Stimulated activated CD8-positive, alpha-beta memory T cell treated with anti-CD3 and anti-CD28 coated beads, Interleukin-7, amount 100 ng/mL, for 48 hours (primary cell): Measurements from ENCODE around the gene CT45A2.
"Not testable (repeated sequence)": the region's sequence is repeated elsewhere in the genome, so short reads cannot be mapped to it uniquely, and the experiment has no call there.

Experiments
- DNase-seq, 2 donors: peaks; one replicate each; pipeline ENCODE4 v3.0.0-alpha.2; 2020; ENCODE audit warnings: low read depth in 1 of 2; ENCODE audit errors: extremely low read depth in 1 of 2

CT45A2 gene

GRCh38 chrX:135819912-135820311 lies at the start of gene CT45A2:
Gene CT45A2 (minus strand): TSS chrX:135820012. CDS start chrX:135816265, 3,747 bp downstream.
- DNase-seq = not testable (repeated sequence)

- DNase-seq = not testable (repeated sequence)
Observed at GRCh38 chrX:135854438-135854837, 34.6 kb upstream of the CT45A2 start, which contains the start of gene CT45A8. Gene CT45A8 (minus strand): TSS chrX:135854538. CDS start chrX:135850783, 3,755 bp downstream.

GRCh38 chrX:135837180-135837579 lies 17.4 kb upstream of the CT45A2 start, which contains the start of gene CT45A7:
Gene CT45A7 (minus strand): TSS chrX:135837280. CDS start chrX:135833533, 3,747 bp downstream.
- not testable (repeated sequence) for DNase-seq

GRCh38 chrX:135802687-135803086 lies 17.1 kb downstream of the CT45A2 start, which contains the start of gene CT45A6:
Gene CT45A6 (minus strand): TSS chrX:135802787. CDS start chrX:135798993, 3,794 bp downstream.
- not testable (repeated sequence) for DNase-seq

GRCh38 chrX:135785403-135785802 lies 34.4 kb downstream of the CT45A2 start, which contains the start of gene CT45A5:
Gene CT45A5 (minus strand): TSS chrX:135785503. CDS start chrX:135781729, 3,774 bp downstream.
- DNase-seq = not testable (repeated sequence)

GRCh38 chrX:135768091-135768490 lies 51.7 kb downstream of the CT45A2 start, which contains the start of gene CT45A3:
Gene CT45A3 (minus strand): TSS chrX:135768191. CDS start chrX:135764444, 3,747 bp downstream.
- not testable (repeated sequence) for DNase-seq
